IMR-90 (cell line): ENCODE data around the gene LRRC70. TPM values are rescaled to one million over a fixed set of nuclear protein-coding genes. Genes with fewer than 3 reads are reported as not detected.

Experiments
- ATAC-seq: fragments of 200-7000 bp; cut with Tn5 transposase; 2 replicates; pipeline ENCODE4 v1.9.1; 2020; ENCODE audit warnings: low read depth, mild to moderate bottlenecking, moderate library complexity
- BruUV-seq: library from RNA; stranded (reverse); fragments of 400-500 nt; replicated peaks from 2 replicates; lab custom pipeline; 2021; lab: Mats Ljungman, UMichigan
- CTCF ChIA-PET: fragments of 300-600 bp; formaldehyde crosslinking; extraction: SDS; loops from one replicate; lab custom pipeline; 2021; ENCODE audit warnings: antibody characterized with exemption; lab: Yijun Ruan, JAX
- POLR2A ChIA-PET: fragments of 300-600 bp; sonication (Branson Sonifier 250); formaldehyde crosslinking; loops from one replicate; lab custom pipeline; 2022; ENCODE audit warnings: antibody characterized with exemption; ENCODE audit not compliant: unreplicated experiment; lab: Charles Lee
- DNase-seq: peaks from one replicate; pipeline ENCODE4 v3.0.0; 2013
- H2AFZ ChIP-seq: replicated peaks from 2 replicates; pipeline ENCODE3; 2013; ENCODE audit warnings: low read length, mild to moderate bottlenecking; ENCODE audit not compliant: poor library complexity
- H2AK5ac ChIP-seq: 2 replicates; pipeline ENCODE4 v1.6.1; 2013; ENCODE audit warnings: low read depth, low read length, inconsistent platforms
- H2AK9ac ChIP-seq: replicated peaks from 2 replicates; pipeline ENCODE3; 2013; ENCODE audit warnings: mild to moderate bottlenecking, low read depth, low read length, moderate library complexity; ENCODE audit not compliant: poor library complexity
- H2BK120ac ChIP-seq: 2 replicates; pipeline ENCODE4 v1.6.1; 2013; ENCODE audit warnings: low read depth, low read length, inconsistent platforms
- H2BK15ac ChIP-seq: 3 replicates; pipeline ENCODE4 v1.6.1; 2013; ENCODE audit warnings: low read depth, low read length, inconsistent platforms
- H2BK20ac ChIP-seq: 2 replicates; pipeline ENCODE4 v1.6.1; 2013; ENCODE audit warnings: low read depth, mild to moderate bottlenecking, inconsistent platforms, low read length, moderate library complexity
- H2BK5ac ChIP-seq: 2 replicates; pipeline ENCODE4 v1.6.1; 2013; ENCODE audit warnings: mild to moderate bottlenecking, low read depth, low read length, inconsistent platforms; ENCODE audit not compliant: poor library complexity, severe bottlenecking
- H3K14ac ChIP-seq: replicated peaks from 2 replicates; pipeline ENCODE4 v1.6.1; 2013; ENCODE audit warnings: low read depth, low read length, inconsistent platforms
- H3K18ac ChIP-seq: 2 replicates; pipeline ENCODE4 v1.6.1; 2013; ENCODE audit warnings: low read depth, low read length, control low read depth
- H3K23ac ChIP-seq: 2 replicates; pipeline ENCODE4 v1.6.1; 2013; ENCODE audit warnings: low read depth, low read length, inconsistent platforms
- H3K27ac ChIP-seq: 2 replicates; pipeline ENCODE4 v1.5.1; 2013; ENCODE audit warnings: mild to moderate bottlenecking, control low read depth, low read length; ENCODE audit not compliant: insufficient read depth
- H3K27me3 ChIP-seq: 2 replicates; pipeline ENCODE4 v1.6.1; 2013; ENCODE audit warnings: low read length; ENCODE audit not compliant: control insufficient read depth, insufficient read depth
- H3K36me3 ChIP-seq: 2 replicates; pipeline ENCODE4 v1.6.1; 2013; ENCODE audit warnings: low read length, mixed read lengths; ENCODE audit not compliant: control insufficient read depth, insufficient read depth
- H3K4ac ChIP-seq: 2 replicates; pipeline ENCODE4 v1.6.1; 2013; ENCODE audit warnings: low read depth, low read length, inconsistent platforms
- H3K4me1 ChIP-seq: 2 replicates; pipeline ENCODE4 v1.6.1; 2013; ENCODE audit warnings: low read length, mixed read lengths; ENCODE audit not compliant: control insufficient read depth, insufficient read depth
- H3K4me2 ChIP-seq: 2 replicates; pipeline ENCODE4 v1.6.1; 2013; ENCODE audit warnings: low read depth, mild to moderate bottlenecking, control low read depth, low read length, moderate library complexity
- H3K4me3 ChIP-seq: 2 replicates; pipeline ENCODE4 v1.5.1; 2013; ENCODE audit warnings: low read depth, mild to moderate bottlenecking, control low read depth, low read length, moderate library complexity; ENCODE audit not compliant: insufficient read depth
- H3K56ac ChIP-seq: 2 replicates; pipeline ENCODE4 v1.6.1; 2013; ENCODE audit warnings: low read length, inconsistent platforms; ENCODE audit not compliant: insufficient read depth; ENCODE audit errors: extremely low read depth
- H3K79me1 ChIP-seq, 2 experiments: 2 replicates each; pipeline ENCODE4 v1.6.1; 2013; ENCODE audit warnings: low read length in 2 of 2, inconsistent platforms in 1 of 2, low read depth in 1 of 2
- H3K9ac ChIP-seq: 2 replicates; pipeline ENCODE4 v1.6.1; 2013; ENCODE audit warnings: low read depth, low read length, control low read depth
- H3K9me1 ChIP-seq: 2 replicates; pipeline ENCODE4 v1.6.1; 2013; ENCODE audit warnings: low read length, inconsistent platforms; ENCODE audit not compliant: insufficient read depth
- H3K9me3 ChIP-seq: 2 replicates; pipeline ENCODE4 v1.6.1; 2013; ENCODE audit warnings: low read length; ENCODE audit not compliant: control insufficient read depth, insufficient read depth
- H4K20me1 ChIP-seq: 2 replicates; pipeline ENCODE4 v1.6.1; 2013; ENCODE audit warnings: low read length, inconsistent platforms; ENCODE audit not compliant: insufficient read depth
- H4K5ac ChIP-seq: 2 replicates; pipeline ENCODE4 v1.6.1; 2013; ENCODE audit warnings: mild to moderate bottlenecking, low read depth, low read length, control low read depth
- H4K8ac ChIP-seq, 2 experiments: 2 replicates each; pipeline ENCODE4 v1.6.1; 2013; ENCODE audit warnings: low read depth in 2 of 2, low read length in 2 of 2, control low read depth in 1 of 2, inconsistent platforms in 1 of 2
- H4K91ac ChIP-seq: 2 replicates; pipeline ENCODE4 v1.6.1; 2013; ENCODE audit warnings: low read depth, low read length, inconsistent platforms; ENCODE audit not compliant: insufficient read depth
- BHLHE40 ChIP-seq: fragments of 150-350 bp; IDR thresholded peaks from 2 replicates; pipeline ENCODE4 v1.6.1; 2016; ENCODE audit warnings: mild to moderate bottlenecking, low read depth, low read length
- ELK1 ChIP-seq: fragments of 150-350 bp; IDR thresholded peaks from 2 replicates; pipeline ENCODE4 v1.6.1; 2016; ENCODE audit warnings: low read depth, mild to moderate bottlenecking, low read length, moderate library complexity, borderline replicate concordance
- WGBS, 2 experiments: methylation state at CpG; one replicate each; pipeline versions ENCODE4 v1.1.5 to v1.1.7; 2013; ENCODE audit warnings: missing lambda C conversion rate in 2 of 2; ENCODE audit not compliant: insufficient read length in 1 of 2; ENCODE audit errors: extremely low coverage in 2 of 2; 5-methylcytosine and 5-hydroxymethylcytosine counted together
- dilution Hi-C: fragments of 300-500 bp; cut with HindIII; formaldehyde crosslinking; loops from one replicate; pipeline ENCODE4 v1.14.3; 2018; ENCODE audit warnings: low sequenced_read_pairs; ENCODE audit not compliant: unreplicated experiment
- in situ Hi-C: fragments of 300-500 bp; cut with MboI; formaldehyde crosslinking; loops from 3 replicates; pipeline ENCODE4 v1.14.3; 2019; ENCODE audit warnings: low sequenced_read_pairs, inconsistent platforms, mixed read lengths
- intact Hi-C: fragments of 100-400 bp; cut with micrococcal nuclease; formaldehyde crosslinking; loops from 2 replicates; pipeline ENCODE4 v1.10.0; 2022
- polyA plus RNA-seq, 3 experiments: library from polyadenylated mRNA; depleted of rRNA; stranded (reverse); fragments of >200 nt; gene quantifications; 2 replicates each; pipeline ENCODE4 v1.2.3, GENCODE V29; 2012; ENCODE audit warnings: low replicate concordance in 1 of 3
- total RNA-seq: library from RNA; depleted of rRNA; stranded (reverse); fragments of >200 nt; gene quantifications from 2 replicates; pipeline ENCODE4 v1.2.3, GENCODE V29; 2012

Gene LRRC70
- total and polyA plus RNA-seq, 2 of the 4 experiments (the other 2 are of a cell fraction): 0.19 to 0.36 TPM

DNA sequence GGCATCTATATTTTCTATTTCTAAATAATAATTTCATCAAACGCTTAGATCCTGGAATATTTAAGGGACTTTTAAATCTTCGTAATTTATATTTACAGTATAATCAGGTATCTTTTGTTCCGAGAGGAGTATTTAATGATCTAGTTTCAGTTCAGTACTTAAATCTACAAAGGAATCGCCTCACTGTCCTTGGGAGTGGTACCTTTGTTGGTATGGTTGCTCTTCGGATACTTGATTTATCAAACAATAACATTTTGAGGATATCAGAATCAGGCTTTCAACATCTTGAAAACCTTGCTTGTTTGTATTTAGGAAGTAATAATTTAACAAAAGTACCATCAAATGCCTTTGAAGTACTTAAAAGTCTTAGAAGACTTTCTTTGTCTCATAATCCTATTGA lies 1.1 kb downstream of the LRRC70 start:
- Histone ChIP-seq H4K5ac (no peak overlapping the region), H3K9me3 (no peaks in the 10 kb centered on the region), H3K79me1 (no peaks in the 10 kb centered on the region; a peak in 2 of 4 replicates), H2BK20ac (no peak overlapping the region), H2BK5ac (no peak overlapping the region), H3K4me1 (no peaks in the 10 kb centered on the region), H3K18ac (no peak overlapping the region), H3K56ac (no peak overlapping the region), H3K4me2 (no peak overlapping the region), H2BK120ac (no peak overlapping the region), H4K91ac (no peak overlapping the region), H4K8ac (no peak overlapping the region), H3K27ac (no peak overlapping the region), H3K4me3 (no peak overlapping the region), H3K9ac (no peak overlapping the region), H3K36me3 (peaks cover 1% of the 10 kb centered on the region; the same call in 1 of the 2 replicates), H3K14ac (no peak overlapping the region), H2BK15ac (no peak overlapping the region), H2AK9ac (no peak overlapping the region), H3K9me1 (no peaks in the 10 kb centered on the region), H3K27me3 (no peaks in the 10 kb centered on the region), H3K23ac (no peak overlapping the region), H2AFZ (no peak overlapping the region), H3K4ac (no peak overlapping the region), H2AK5ac (no peak overlapping the region), H4K20me1 (no peaks in the 10 kb centered on the region)
- TF ChIP-seq BHLHE40 (no peak), ELK1 (no peak)
- ChIA-PET CTCF (no interaction called here), POLR2A (no interaction called here)
- WGBS, 2 experiments: no CpG with 5 or more reads among the region's 5 CpGs
- no peak for DNase-seq
- no TSS peak for BruUV-seq
- intact Hi-C loops: no loop called here
- dilution Hi-C loops: no loop called here
- in situ Hi-C loops: no loop called here
- ATAC-seq: no peak
